PFSK-1 (cell line): ENCODE results near the gene TAOK3.

Source experiments
- FOXP2 ChIP-seq: optimal IDR thresholded peaks from 2 replicates; pipeline ENCODE3; 2011; ENCODE audit warnings: borderline replicate concordance, control low read depth, inconsistent platforms; ENCODE audit not compliant: insufficient read depth; ENCODE audit errors: extremely low read length, extremely low read depth
- POLR2AphosphoS5 ChIP-seq: IDR thresholded peaks from 2 replicates; pipeline ENCODE4 v1.6.1; 2012; ENCODE audit warnings: low read depth, mild to moderate bottlenecking, control low read depth, low read length, moderate library complexity
- REST ChIP-seq, 2 experiments: IDR thresholded peaks; 2 replicates each; pipeline versions ENCODE4 v1.6.1 to v1.8.0; 2011 to 2012; ENCODE audit warnings: low read depth in 2 of 2, low read length in 2 of 2, control low read depth in 1 of 2, inconsistent platforms in 1 of 2, mild to moderate bottlenecking in 1 of 2, moderate library complexity in 1 of 2; ENCODE audit not compliant: insufficient read depth in 1 of 2
- SIN3A ChIP-seq: IDR thresholded peaks from 2 replicates; pipeline ENCODE4 v1.6.1; 2012; ENCODE audit warnings: mild to moderate bottlenecking, low read length, moderate library complexity, borderline replicate concordance; ENCODE audit not compliant: insufficient read depth
- TAF1 ChIP-seq: IDR thresholded peaks from 2 replicates; pipeline ENCODE4 v1.6.1; 2012; ENCODE audit warnings: low read length, control low read depth, borderline replicate concordance; ENCODE audit not compliant: insufficient read depth

Gene TAOK3

GRCh38 chr12:118373616-118374015, 909 bp upstream of the TAOK3 start:
- no peak for TF ChIP-seq TAF1
- no peak for TF ChIP-seq SIN3A
- TF ChIP-seq REST (IDR thresholded peaks at IDR 0.05; ENCODE audit: insufficient read depth in 1 of 2, low read depth in 2 of 2, low read length in 2 of 2): no peak
- TF ChIP-seq POLR2AphosphoS5: no peak
- TF ChIP-seq FOXP2: no peak

GRCh38 chr12:118371321-118372282, 1.1 kb downstream of the TAOK3 start:
- TF ChIP-seq TAF1 (no peak), SIN3A (no peak), FOXP2 (no peak), REST (IDR thresholded peaks at IDR 0.05; ENCODE audit: insufficient read depth in 1 of 2, low read depth in 2 of 2, low read length in 2 of 2) (no peak), POLR2AphosphoS5 (no peak)

- TF ChIP-seq TAF1: no peak
- TF ChIP-seq FOXP2: no peak
- no peak for TF ChIP-seq REST (IDR thresholded peaks at IDR 0.05; ENCODE audit: insufficient read depth in 1 of 2, low read depth in 2 of 2, low read length in 2 of 2)
Measured at GRCh38 chr12:118370601-118371000, 2.1 kb downstream of the TAOK3 start.

GRCh38 chr12:118368821-118369220, 3.9 kb downstream of the TAOK3 start:
- TF ChIP-seq SIN3A: no peak

- no peak for TF ChIP-seq POLR2AphosphoS5
- TF ChIP-seq SIN3A: no peak
- no peak for TF ChIP-seq REST (IDR thresholded peaks at IDR 0.05; ENCODE audit: insufficient read depth in 1 of 2, low read depth in 2 of 2, low read length in 2 of 2)
- no peak for TF ChIP-seq TAF1
- TF ChIP-seq FOXP2: no peak
Measured at GRCh38 chr12:118361889-118362288, 10.8 kb downstream of the TAOK3 start.
